ENCODE data around the gene ADNP.
A peak's percentile ranks its signal among the peaks of the same experiment; 100 is the strongest.

Gene ADNP

GRCh38 chr20:50932016-50932485 lies 814 bp upstream of the ADNP start:
- DNase-seq: no peak

- DNase-seq: peak; percentile 82
These were observed 296 bp downstream of the ADNP start for GRCh38 chr20:50930976-50931305.

- DNase-seq: no peak
These were observed 880 bp downstream of the ADNP start for GRCh38 chr20:50930139-50930975.

- peak; percentile 74 for DNase-seq
These were observed 1.7 kb downstream of the ADNP start for GRCh38 chr20:50929299-50930138.

GRCh38 chr20:50928469-50928868 lies 2.8 kb downstream of the ADNP start:
- no peak for DNase-seq

GRCh38 chr20:50926530-50926929 lies 4.7 kb downstream of the ADNP start:
- no peak for DNase-seq

- no peak for DNase-seq
These were observed 6.8 kb downstream of the ADNP start for GRCh38 chr20:50924261-50924920.

- no peak for DNase-seq
These were observed 9.3 kb downstream of the ADNP start for GRCh38 chr20:50921803-50922501.

GRCh38 chr20:50920997-50921396 lies 10.2 kb downstream of the ADNP start:
- DNase-seq: no peak

- DNase-seq: no peak
These were observed 11.7 kb downstream of the ADNP start for GRCh38 chr20:50919567-50919966.

GRCh38 chr20:50918403-50918802 lies 12.8 kb downstream of the ADNP start:
- DNase-seq: no peak

GRCh38 chr20:50916934-50917333 lies 14.3 kb downstream of the ADNP start:
- no peak for DNase-seq

- DNase-seq: no peak
These were observed 15.0 kb downstream of the ADNP start for GRCh38 chr20:50916257-50916656.

- no peak for DNase-seq
These were observed 15.8 kb downstream of the ADNP start for GRCh38 chr20:50915424-50915823.

- no peak for DNase-seq
These were observed 17.4 kb downstream of the ADNP start for GRCh38 chr20:50913690-50914375.

GRCh38 chr20:50911716-50912115 lies 19.5 kb downstream of the ADNP start:
- no peak for DNase-seq

GRCh38 chr20:50911030-50911429 lies 20.2 kb downstream of the ADNP start:
- no peak for DNase-seq

- no peak for DNase-seq
These were observed 21.8 kb downstream of the ADNP start for GRCh38 chr20:50909413-50909812.

GRCh38 chr20:50904067-50904570 lies 27.1 kb downstream of the ADNP start:
- DNase-seq: no peak

GRCh38 chr20:50903353-50904051 lies 27.7 kb downstream of the ADNP start:
- DNase-seq: no peak

- DNase-seq: no peak
These were observed 29.9 kb downstream of the ADNP start for GRCh38 chr20:50901301-50901700.

Data from effector CD8-positive, alpha-beta T cell (primary cell).